Sigmoid colon (tissue), 4 donors: ENCODE results near the gene DTD1.

Experiments
- CTCF ChIP-seq, 4 experiments: fragments of 450-650 bp in 3 of 4; fragments of 200-600 bp in 1 of 4; IDR thresholded peaks; one replicate each; pipeline ENCODE4 v1.5.1; 2016 to 2019; ENCODE audit warnings: antibody characterized with exemption in 4 of 4, mild to moderate bottlenecking in 3 of 4, moderate library complexity in 2 of 4
- EP300 ChIP-seq, 4 donors: sonication (generic); formaldehyde crosslinking; IDR thresholded peaks; one replicate each; pipeline ENCODE4 v1.6.1; 2017; ENCODE audit warnings: antibody characterized with exemption in 4 of 4
- POLR2A ChIP-seq, 2 donors: fragments of 450-650 bp; IDR thresholded peaks; one replicate each; pipeline ENCODE4 v1.6.1; 2016; ENCODE audit warnings: antibody characterized with exemption in 2 of 2, mild to moderate bottlenecking in 2 of 2, moderate library complexity in 2 of 2
- POLR2AphosphoS5 ChIP-seq, 4 donors: sonication (generic); formaldehyde crosslinking; IDR thresholded peaks; one replicate each; pipeline ENCODE4 v1.6.1; 2017; ENCODE audit warnings: antibody characterized with exemption in 4 of 4

GRCh38 chr20:18638768-18639167 lies 50.9 kb downstream of the DTD1 start:
- TF ChIP-seq CTCF (IDR thresholded peaks at IDR 0.05): no peak
- TF ChIP-seq EP300 (IDR thresholded peaks at IDR 0.05): no peak
- no peak for TF ChIP-seq POLR2AphosphoS5 (IDR thresholded peaks at IDR 0.05)
- no peak for TF ChIP-seq POLR2A (IDR thresholded peaks at IDR 0.05)
